ENCODE data around the gene LGALS9.
"Not testable (repeated sequence)": the region's sequence is repeated elsewhere in the genome, so short reads cannot be mapped to it uniquely, and the experiment has no call there.

The LGALS9 gene

DNA sequence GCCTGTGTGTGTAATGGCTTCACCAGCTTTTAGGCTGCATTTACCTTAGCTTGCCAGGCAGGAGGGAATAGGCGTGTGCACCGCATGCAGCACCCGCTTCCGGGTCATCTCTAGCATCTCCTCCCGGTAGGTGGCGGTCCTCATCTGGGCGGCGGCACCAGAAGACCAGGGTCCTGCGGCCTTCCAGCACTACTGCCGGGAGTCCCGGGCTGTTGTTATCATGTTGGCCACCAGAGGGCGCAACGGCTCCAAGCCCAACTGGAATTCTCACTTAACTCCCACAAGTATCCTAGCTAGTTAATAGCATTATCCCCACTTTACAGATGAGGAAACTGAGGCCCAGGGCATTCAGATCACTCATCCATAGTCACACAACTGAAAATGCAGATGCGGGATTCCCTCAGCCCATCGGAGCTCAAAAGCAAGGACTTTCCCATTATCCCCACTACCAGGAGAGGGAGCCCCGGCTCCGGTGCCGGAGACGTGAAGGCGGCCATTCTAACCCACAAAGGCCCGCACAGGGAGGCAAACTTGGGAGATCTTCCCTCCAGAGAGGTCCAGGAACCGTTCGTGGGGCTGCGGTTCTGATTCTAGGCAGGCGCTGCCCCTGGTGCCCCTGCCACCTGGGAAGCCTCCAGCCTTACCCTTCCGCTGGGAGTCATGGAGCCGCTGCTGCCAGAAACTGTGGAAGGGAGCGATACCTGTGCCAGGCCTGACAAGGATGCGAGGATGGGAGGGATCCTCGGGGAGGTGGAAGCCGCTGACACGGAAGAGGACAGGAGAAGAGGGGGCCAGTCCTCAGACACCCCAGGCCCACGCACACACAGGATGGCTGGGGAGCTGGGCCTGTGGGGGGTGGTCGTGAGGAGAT, 23.9 kb downstream of the LGALS9 start:
- peak; percentile 44 for DNase-seq (ENCODE audit: low read depth)
- H3K4me3 ChIP-seq (ENCODE audit: low read depth, low read length): no peak overlapping the region
- TF ChIP-seq, protein P1, sequence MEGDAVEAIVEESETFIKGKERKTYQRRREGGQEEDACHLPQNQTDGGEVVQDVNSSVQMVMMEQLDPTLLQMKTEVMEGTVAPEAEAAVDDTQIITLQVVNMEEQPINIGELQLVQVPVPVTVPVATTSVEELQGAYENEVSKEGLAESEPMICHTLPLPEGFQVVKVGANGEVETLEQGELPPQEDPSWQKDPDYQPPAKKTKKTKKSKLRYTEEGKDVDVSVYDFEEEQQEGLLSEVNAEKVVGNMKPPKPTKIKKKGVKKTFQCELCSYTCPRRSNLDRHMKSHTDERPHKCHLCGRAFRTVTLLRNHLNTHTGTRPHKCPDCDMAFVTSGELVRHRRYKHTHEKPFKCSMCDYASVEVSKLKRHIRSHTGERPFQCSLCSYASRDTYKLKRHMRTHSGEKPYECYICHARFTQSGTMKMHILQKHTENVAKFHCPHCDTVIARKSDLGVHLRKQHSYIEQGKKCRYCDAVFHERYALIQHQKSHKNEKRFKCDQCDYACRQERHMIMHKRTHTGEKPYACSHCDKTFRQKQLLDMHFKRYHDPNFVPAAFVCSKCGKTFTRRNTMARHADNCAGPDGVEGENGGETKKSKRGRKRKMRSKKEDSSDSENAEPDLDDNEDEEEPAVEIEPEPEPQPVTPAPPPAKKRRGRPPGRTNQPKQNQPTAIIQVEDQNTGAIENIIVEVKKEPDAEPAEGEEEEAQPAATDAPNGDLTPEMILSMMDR (IDR thresholded peaks at IDR 0.05; ENCODE audit: low read depth, low read length, missing control alignments): peak; percentile 85

DNA sequence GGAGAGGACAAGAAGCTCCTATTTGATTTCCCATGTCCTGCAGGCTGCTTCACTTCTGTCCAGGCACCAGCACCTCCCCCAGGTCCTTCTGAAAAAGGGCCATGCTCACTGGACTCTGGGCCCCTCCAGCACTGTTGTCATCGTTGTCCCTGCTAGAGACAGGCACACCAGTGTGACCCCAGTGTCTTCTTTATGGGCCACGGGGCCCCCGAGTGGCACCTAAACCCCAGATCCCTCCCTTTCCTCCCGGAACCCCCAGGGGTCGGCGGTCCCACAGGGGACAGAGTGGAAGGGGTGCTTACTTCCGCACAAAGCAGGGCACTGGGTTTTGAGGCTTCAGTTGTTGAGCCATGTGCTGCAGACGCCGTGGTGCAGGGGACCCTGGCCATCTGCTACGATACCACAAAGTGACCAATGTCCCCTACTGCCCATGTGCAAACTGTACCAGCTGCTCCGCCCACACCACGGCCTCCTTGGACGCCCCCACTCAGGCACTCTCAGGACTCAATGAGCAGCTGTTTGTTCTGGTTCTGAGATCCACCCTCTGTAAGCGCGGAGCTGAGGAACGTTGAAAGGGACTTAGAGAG, 24.6 kb downstream of the LGALS9 start:
- DNase-seq (ENCODE audit: low read depth); H3K4me3 ChIP-seq (ENCODE audit: low read depth, low read length): not testable (repeated sequence)

DNA sequence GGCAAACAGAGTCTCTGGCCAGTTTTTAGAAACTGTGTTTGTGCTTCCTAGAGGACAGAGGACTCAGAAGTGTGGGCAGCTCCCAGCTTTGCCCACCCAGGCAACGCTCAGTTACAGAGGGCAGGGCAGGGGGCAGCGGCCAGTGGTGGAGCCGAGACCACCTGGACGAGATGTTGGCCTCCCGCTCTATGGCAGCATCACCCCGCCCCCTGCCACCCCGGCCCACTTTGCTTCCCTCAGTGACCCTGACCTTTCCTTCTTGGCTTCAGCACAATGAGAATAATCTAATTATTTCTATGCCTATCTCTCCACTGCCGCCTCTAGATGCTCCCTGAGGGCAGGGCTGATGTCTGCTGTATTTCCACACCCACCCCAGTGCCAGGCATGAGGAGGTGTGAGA, 25.6 kb downstream of the LGALS9 start:
- not testable (repeated sequence) for DNase-seq (ENCODE audit: low read depth); H3K4me3 ChIP-seq (ENCODE audit: low read depth, low read length)

DNA sequence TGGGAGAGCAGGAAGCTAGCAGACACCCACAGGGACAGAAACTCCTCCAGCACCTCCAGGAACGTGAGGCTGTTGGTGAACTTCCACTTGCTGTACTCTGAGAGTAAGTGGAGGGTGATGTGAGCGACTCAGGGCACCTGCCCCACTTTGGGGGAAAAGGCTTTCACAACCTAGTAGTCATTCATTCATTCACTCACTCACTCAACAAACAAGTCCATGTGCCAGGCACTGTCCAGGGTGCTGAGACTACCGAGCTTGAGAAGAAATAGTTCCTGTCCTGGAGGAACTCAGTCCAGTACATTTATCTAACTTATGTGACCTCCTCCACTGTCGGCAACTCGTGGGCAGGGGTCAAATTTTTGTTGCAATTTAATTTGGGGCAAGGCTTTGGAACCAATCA, 26.6 kb downstream of the LGALS9 start:
- H3K4me3 ChIP-seq (ENCODE audit: low read depth, low read length): no peak overlapping the region
- TF ChIP-seq, protein P1 (IDR thresholded peaks at IDR 0.05; ENCODE audit: low read depth, low read length, missing control alignments): no peak
- DNase-seq (ENCODE audit: low read depth): no peak

DNA sequence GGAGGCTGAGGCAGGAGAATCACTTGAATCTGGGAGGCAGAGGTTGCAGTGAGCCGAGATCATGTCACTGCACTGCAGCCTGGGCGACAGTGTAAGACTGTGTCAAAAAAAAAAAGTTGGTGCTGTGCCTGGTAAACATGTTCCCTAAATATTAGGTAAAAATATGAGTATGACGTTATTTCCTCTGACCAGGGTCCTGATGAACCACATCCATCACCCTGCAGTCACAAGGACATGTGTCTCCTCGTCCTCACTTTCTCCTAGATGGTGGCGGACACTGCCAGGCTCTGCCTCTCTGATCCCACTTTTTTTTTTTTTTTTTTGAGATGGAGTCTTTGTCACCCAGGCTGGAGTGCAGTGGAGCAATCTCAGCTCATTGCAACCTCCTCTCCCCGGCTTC, 28.7 kb downstream of the LGALS9 start:
- no peak for DNase-seq (ENCODE audit: low read depth)
- H3K4me3 ChIP-seq (ENCODE audit: low read depth, low read length): no peak overlapping the region

DNA sequence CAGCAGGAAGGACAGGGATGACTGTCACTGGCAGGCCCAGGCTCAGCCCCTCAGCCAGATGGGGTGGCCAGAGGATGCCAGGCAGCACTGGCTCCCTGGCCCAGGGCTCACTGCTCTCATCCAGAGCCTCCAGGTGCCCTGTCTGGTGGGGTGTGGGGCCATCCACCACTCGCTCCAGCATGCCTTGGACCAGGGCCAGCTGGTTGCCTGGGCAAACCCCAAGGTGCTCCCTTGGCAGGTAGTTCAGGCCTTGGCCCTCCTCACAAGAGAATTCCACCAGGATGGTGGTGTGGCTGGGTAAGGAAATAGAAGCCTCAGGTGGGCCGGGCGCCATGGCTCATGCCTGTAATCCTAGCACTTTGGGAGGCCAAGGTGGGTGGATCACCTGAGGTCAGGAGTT, 29.4 kb downstream of the LGALS9 start:
- TF ChIP-seq, protein P1 (IDR thresholded peaks at IDR 0.05; ENCODE audit: low read depth, low read length, missing control alignments): no peak
- no peak for DNase-seq (ENCODE audit: low read depth)
- H3K4me3 ChIP-seq (ENCODE audit: low read depth, low read length): no peak overlapping the region

More for the DNA sequence above, 28.7 kb downstream of the LGALS9 start:
- TF ChIP-seq, protein P1 (IDR thresholded peaks at IDR 0.05; ENCODE audit: low read depth, low read length, missing control alignments): no peak

DNA sequence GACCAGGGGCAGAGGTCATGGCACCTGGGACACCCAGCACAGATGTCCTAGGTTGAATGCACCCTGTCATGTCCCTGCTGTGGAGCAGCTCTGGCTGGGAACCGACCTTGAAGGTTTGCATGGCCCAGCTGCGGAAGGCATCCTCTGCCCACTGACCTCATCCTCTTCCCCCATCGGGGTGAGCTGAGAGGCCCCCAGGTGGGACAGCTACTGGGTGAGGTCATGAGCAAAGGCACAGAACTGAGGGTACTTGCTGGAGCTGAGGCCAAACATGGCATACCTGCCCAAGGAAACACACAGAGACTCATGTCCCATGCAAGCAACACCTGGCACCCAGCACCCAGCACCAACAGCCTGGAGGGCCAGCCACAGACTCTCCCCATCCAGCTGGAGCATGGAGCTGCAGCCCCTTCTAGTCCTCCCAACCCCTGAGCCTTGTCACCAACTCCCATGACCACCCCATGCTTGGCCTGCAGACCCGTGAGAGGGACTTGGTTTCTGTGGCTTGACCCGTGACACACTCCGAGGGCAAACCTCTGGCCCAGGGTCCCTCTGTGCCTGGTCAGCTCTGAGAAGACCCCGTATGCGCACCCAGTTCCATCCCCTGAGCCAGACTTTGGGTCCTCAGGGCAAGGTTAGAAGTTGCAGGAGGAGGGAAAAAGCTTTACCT, 33.1 kb downstream of the LGALS9 start:
- TF ChIP-seq, protein P1 (IDR thresholded peaks at IDR 0.05; ENCODE audit: low read depth, low read length, missing control alignments): no peak
- no peak overlapping the region for H3K4me3 ChIP-seq (ENCODE audit: low read depth, low read length)
- no peak for DNase-seq (ENCODE audit: low read depth)

Data from GM12864 (cell line).